Measurements from ENCODE around the gene NEU1.

Gene NEU1

DNA sequence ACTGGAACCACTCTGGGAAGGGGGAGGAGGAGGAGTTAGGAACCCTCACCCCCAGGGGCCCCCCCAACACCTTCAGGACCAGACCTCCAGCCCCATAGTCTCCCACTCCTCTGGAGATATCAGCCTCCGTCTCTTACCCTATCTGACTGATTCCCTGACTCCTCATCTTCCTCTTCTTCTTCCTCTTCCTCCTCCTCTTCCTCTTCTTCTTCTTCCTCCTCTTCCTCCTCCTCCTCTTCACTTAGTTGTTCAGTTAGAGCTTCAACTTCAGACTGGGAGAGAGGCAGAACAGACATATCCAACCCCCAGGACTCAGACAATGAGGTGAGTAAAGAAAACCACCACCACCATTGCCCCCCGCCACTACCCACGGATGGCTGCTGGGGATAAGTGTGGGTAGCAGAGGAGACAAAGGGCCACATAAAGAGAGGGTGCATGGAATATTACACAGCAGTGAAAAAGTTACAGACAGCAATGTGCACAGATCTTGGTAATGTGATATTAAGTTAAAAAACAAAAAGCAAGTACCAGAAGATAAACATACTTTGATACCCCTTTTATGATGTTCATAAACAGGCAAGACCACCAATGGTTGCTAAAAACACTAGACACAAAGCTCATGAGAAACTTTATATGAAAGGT is 26.8 kb upstream of the NEU1 start:
- H2BK15ac ChIP-seq (replicated peaks; ENCODE audit: low read depth) = no peak overlapping the region
- H3K23ac ChIP-seq (ENCODE audit: low read length) = no peak overlapping the region
- no peaks in the 10 kb centered on the region for H3K79me2 ChIP-seq (ENCODE audit: control insufficient read depth, insufficient read depth, low read length)
- no peak overlapping the region for H3K56ac ChIP-seq (ENCODE audit: low read length)
- no peak overlapping the region for H3K4me2 ChIP-seq (ENCODE audit: low read length)
- no peak overlapping the region for H2BK5ac ChIP-seq (ENCODE audit: low read length)
- H3K27me3 ChIP-seq (ENCODE audit: insufficient read depth, low read length, poor library complexity) = no peaks in the 10 kb centered on the region
- H2BK120ac ChIP-seq (ENCODE audit: low read depth, low read length) = no peak overlapping the region
- DNase-seq = no peak
- no peak overlapping the region for H3K4me3 ChIP-seq (ENCODE audit: low read length)
- peaks cover 19% of the 10 kb centered on the region for H3K36me3 ChIP-seq (ENCODE audit: control insufficient read depth, insufficient read depth, low read length)
- no peaks in the 10 kb centered on the region for H3K4me1 ChIP-seq (ENCODE audit: control insufficient read depth, low read depth, low read length)
- no peak overlapping the region for H3K4ac ChIP-seq (ENCODE audit: low read depth, low read length)
- no peak overlapping the region for H2AK5ac ChIP-seq (ENCODE audit: low read length)
- WGBS (ENCODE audit: extremely low coverage, insufficient coverage, low lambda C conversion rate) = no CpG with 5 or more reads among the region's 3 CpGs
- H3K27ac ChIP-seq (ENCODE audit: low read depth, low read length) = no peak overlapping the region
- H4K5ac ChIP-seq (ENCODE audit: low read length) = no peak overlapping the region
- H3K18ac ChIP-seq (ENCODE audit: low read length) = no peak overlapping the region
- no peak overlapping the region for H4K8ac ChIP-seq (ENCODE audit: low read depth, low read length)
- no peaks in the 10 kb centered on the region for H3K79me1 ChIP-seq (ENCODE audit: low read length)
- no peak overlapping the region for H3K9ac ChIP-seq (ENCODE audit: low read length)

- Histone ChIP-seq H3K27me3 (ENCODE audit: insufficient read depth, low read length, poor library complexity) (no peaks in the 10 kb centered on the region), H3K4me1 (ENCODE audit: control insufficient read depth, low read depth, low read length) (no peaks in the 10 kb centered on the region), H3K23ac (ENCODE audit: low read length) (no peak overlapping the region), H3K79me1 (ENCODE audit: low read length) (no peaks in the 10 kb centered on the region), H3K56ac (ENCODE audit: low read length) (no peak overlapping the region), H3K4me3 (ENCODE audit: low read length) (no peak overlapping the region), H2BK5ac (ENCODE audit: low read length) (no peak overlapping the region), H2BK15ac (replicated peaks; ENCODE audit: low read depth) (no peak overlapping the region), H4K5ac (ENCODE audit: low read length) (no peak overlapping the region), H3K4me2 (ENCODE audit: low read length) (no peak overlapping the region), H3K36me3 (ENCODE audit: control insufficient read depth, insufficient read depth, low read length) (peaks cover 20% of the 10 kb centered on the region), H3K18ac (ENCODE audit: low read length) (no peak overlapping the region), H2BK120ac (ENCODE audit: low read depth, low read length) (no peak overlapping the region), H2AK5ac (ENCODE audit: low read length) (no peak overlapping the region), H4K8ac (ENCODE audit: low read depth, low read length) (no peak overlapping the region), H3K4ac (ENCODE audit: low read depth, low read length) (no peak overlapping the region), H3K79me2 (ENCODE audit: control insufficient read depth, insufficient read depth, low read length) (no peaks in the 10 kb centered on the region), H3K27ac (ENCODE audit: low read depth, low read length) (no peak overlapping the region), H3K9ac (ENCODE audit: low read length) (no peak overlapping the region)
- DNase-seq = no peak
- no CpG with 5 or more reads among the region's 43 CpGs for WGBS (ENCODE audit: extremely low coverage, insufficient coverage, low lambda C conversion rate)
Observed at GRCh38 chr6:31888276-31889258, 25.9 kb upstream of the NEU1 start.

DNA sequence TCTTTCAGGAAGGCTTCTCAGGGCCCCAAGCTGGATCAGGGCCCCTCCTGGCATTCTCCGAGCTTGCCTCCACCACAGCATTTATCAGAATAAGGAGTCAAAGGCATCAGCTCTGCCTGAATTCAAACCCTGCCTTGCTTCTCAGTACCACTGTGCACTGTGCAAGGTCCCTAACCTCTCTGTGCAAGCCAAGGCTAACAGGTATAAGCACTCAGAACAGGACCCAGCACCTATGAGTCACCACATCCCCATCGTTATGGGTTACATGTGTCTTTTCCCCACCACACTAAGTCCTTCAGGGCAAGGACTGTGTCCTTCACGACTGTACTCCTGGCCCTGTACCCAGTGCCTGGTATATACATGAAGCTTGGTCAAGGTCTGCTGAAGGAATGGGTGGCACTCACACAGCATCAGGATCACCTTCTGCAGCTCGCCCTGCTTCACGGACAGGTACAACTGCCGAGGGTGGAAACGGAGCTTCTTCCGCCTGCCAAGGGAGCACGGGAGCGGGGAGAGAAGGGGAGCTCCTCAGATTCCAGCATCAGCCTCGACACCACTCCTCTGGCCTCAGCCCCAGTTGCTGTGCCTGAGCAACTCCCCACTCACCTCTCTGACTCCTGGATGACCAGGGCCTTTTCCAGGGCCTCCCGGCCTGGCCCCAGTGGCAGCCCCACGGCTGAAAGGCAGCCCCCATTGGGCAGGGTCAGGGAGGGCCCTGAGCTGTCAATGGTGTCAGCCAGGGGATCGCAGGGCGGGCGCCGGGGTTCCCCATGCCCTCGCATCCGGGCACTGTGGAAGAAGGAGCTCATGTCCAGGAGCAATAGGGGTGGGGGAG is 24.8 kb upstream of the NEU1 start:
- Histone ChIP-seq H3K9ac (ENCODE audit: low read length) (no peak overlapping the region), H2AK5ac (ENCODE audit: low read length) (no peak overlapping the region), H2BK15ac (replicated peaks; ENCODE audit: low read depth) (no peak overlapping the region), H3K79me2 (ENCODE audit: control insufficient read depth, insufficient read depth, low read length) (no peaks in the 10 kb centered on the region), H3K27me3 (ENCODE audit: insufficient read depth, low read length, poor library complexity) (no peaks in the 10 kb centered on the region), H2BK120ac (ENCODE audit: low read depth, low read length) (no peak overlapping the region), H4K8ac (ENCODE audit: low read depth, low read length) (no peak overlapping the region), H4K5ac (ENCODE audit: low read length) (no peak overlapping the region), H3K36me3 (ENCODE audit: control insufficient read depth, insufficient read depth, low read length) (peaks cover 23% of the 10 kb centered on the region), H3K79me1 (ENCODE audit: low read length) (no peaks in the 10 kb centered on the region), H3K4ac (ENCODE audit: low read depth, low read length) (no peak overlapping the region), H3K4me1 (ENCODE audit: control insufficient read depth, low read depth, low read length) (no peaks in the 10 kb centered on the region), H3K4me3 (ENCODE audit: low read length) (no peak overlapping the region), H3K23ac (ENCODE audit: low read length) (no peak overlapping the region), H3K18ac (ENCODE audit: low read length) (no peak overlapping the region), H3K4me2 (ENCODE audit: low read length) (no peak overlapping the region), H3K56ac (ENCODE audit: low read length) (no peak overlapping the region), H2BK5ac (ENCODE audit: low read length) (no peak overlapping the region), H3K27ac (ENCODE audit: low read depth, low read length) (no peak overlapping the region)
- WGBS (ENCODE audit: extremely low coverage, insufficient coverage, low lambda C conversion rate) = no CpG with 5 or more reads among the region's 19 CpGs
- DNase-seq = no peak

- Histone ChIP-seq H3K4me3 (ENCODE audit: low read length) (no peak overlapping the region), H4K8ac (ENCODE audit: low read depth, low read length) (no peak overlapping the region), H3K9ac (ENCODE audit: low read length) (no peak overlapping the region), H2BK15ac (replicated peaks; ENCODE audit: low read depth) (no peak overlapping the region), H4K5ac (ENCODE audit: low read length) (no peak overlapping the region), H3K23ac (ENCODE audit: low read length) (no peak overlapping the region), H2AK5ac (ENCODE audit: low read length) (no peak overlapping the region), H3K27ac (ENCODE audit: low read depth, low read length) (no peak overlapping the region), H3K4me2 (ENCODE audit: low read length) (no peak overlapping the region), H3K4me1 (ENCODE audit: control insufficient read depth, low read depth, low read length) (no peaks in the 10 kb centered on the region), H3K4ac (ENCODE audit: low read depth, low read length) (no peak overlapping the region), H3K79me1 (ENCODE audit: low read length) (no peaks in the 10 kb centered on the region), H3K56ac (ENCODE audit: low read length) (no peak overlapping the region), H3K18ac (ENCODE audit: low read length) (no peak overlapping the region), H3K36me3 (ENCODE audit: control insufficient read depth, insufficient read depth, low read length) (peaks cover 24% of the 10 kb centered on the region), H3K27me3 (ENCODE audit: insufficient read depth, low read length, poor library complexity) (no peaks in the 10 kb centered on the region), H3K79me2 (ENCODE audit: control insufficient read depth, insufficient read depth, low read length) (no peaks in the 10 kb centered on the region), H2BK5ac (ENCODE audit: low read length) (no peak overlapping the region), H2BK120ac (ENCODE audit: low read depth, low read length) (no peak overlapping the region)
- no peak for DNase-seq
- WGBS (ENCODE audit: extremely low coverage, insufficient coverage, low lambda C conversion rate) = no CpG with 5 or more reads among the region's 18 CpGs
Observed at GRCh38 chr6:31886541-31886991, 23.9 kb upstream of the NEU1 start.

DNA sequence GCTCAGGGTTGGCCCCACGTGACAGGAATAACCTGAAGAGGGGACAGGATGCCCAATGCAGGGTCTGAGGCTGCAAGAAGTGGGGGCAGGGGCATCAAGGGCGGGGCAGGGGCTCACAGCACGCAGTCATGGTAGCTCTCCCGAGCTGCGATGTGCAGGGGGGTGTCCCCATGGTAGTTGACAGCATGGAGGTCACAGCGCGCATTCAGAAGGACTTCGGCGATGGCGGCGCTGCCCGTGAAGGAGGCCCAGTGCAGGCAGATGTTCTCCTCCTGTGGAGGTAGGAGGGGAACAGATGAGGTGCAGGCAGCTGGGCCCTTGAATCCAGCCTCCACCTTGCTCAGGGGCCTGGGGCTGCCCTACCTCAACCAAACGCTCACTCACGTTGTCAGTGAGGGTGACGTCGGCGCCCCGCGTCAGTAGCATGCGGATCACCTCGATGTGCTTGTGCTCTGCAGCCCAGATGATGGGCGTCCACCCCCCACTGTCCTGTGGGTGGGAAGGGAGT is 22.0 kb upstream of the NEU1 start:
- peaks cover 33% of the 10 kb centered on the region for H3K36me3 ChIP-seq (ENCODE audit: control insufficient read depth, insufficient read depth, low read length)

More for the DNA sequence above, 22.0 kb upstream of the NEU1 start:
- no peak overlapping the region for H3K23ac ChIP-seq (ENCODE audit: low read length)
- no peak for DNase-seq
- no peak overlapping the region for H2AK5ac ChIP-seq (ENCODE audit: low read length)
- H3K4me3 ChIP-seq (ENCODE audit: low read length) = no peak overlapping the region
- no peaks in the 10 kb centered on the region for H3K79me2 ChIP-seq (ENCODE audit: control insufficient read depth, insufficient read depth, low read length)
- H3K56ac ChIP-seq (ENCODE audit: low read length) = no peak overlapping the region
- H3K4ac ChIP-seq (ENCODE audit: low read depth, low read length) = no peak overlapping the region
- H3K9ac ChIP-seq (ENCODE audit: low read length) = no peak overlapping the region
- no peaks in the 10 kb centered on the region for H3K27me3 ChIP-seq (ENCODE audit: insufficient read depth, low read length, poor library complexity)
- H4K5ac ChIP-seq (ENCODE audit: low read length) = no peak overlapping the region
- H2BK15ac ChIP-seq (replicated peaks; ENCODE audit: low read depth) = no peak overlapping the region
- no peak overlapping the region for H4K8ac ChIP-seq (ENCODE audit: low read depth, low read length)
- no peak overlapping the region for H3K18ac ChIP-seq (ENCODE audit: low read length)
- WGBS (ENCODE audit: extremely low coverage, insufficient coverage, low lambda C conversion rate) = no CpG with 5 or more reads among the region's 22 CpGs
- no peak overlapping the region for H2BK120ac ChIP-seq (ENCODE audit: low read depth, low read length)
- H3K4me1 ChIP-seq (ENCODE audit: control insufficient read depth, low read depth, low read length) = no peaks in the 10 kb centered on the region
- no peak overlapping the region for H2BK5ac ChIP-seq (ENCODE audit: low read length)
- no peak overlapping the region for H3K27ac ChIP-seq (ENCODE audit: low read depth, low read length)
- no peak overlapping the region for H3K4me2 ChIP-seq (ENCODE audit: low read length)
- no peaks in the 10 kb centered on the region for H3K79me1 ChIP-seq (ENCODE audit: low read length)

All from mesendoderm (in vitro differentiated cells).